Measurements from ENCODE around the gene MGRN1.
A peak's percentile ranks its signal among the peaks of the same experiment; 100 is the strongest.

The MGRN1 gene

GRCh38 chr16:4603624-4604170, 20.9 kb upstream of the MGRN1 start:
- DNase-seq (ENCODE audit: extremely low read depth in 1 of 2, low read depth in 1 of 2): no peak

- DNase-seq (ENCODE audit: extremely low read depth in 1 of 2, low read depth in 1 of 2): no peak
Observed at GRCh38 chr16:4604401-4604800, 20.2 kb upstream of the MGRN1 start.

GRCh38 chr16:4606354-4606753, 18.3 kb upstream of the MGRN1 start:
- no peak for DNase-seq (ENCODE audit: extremely low read depth in 1 of 2, low read depth in 1 of 2)

- DNase-seq (ENCODE audit: extremely low read depth in 1 of 2, low read depth in 1 of 2): no peak
Observed at GRCh38 chr16:4607841-4608703, 16.6 kb upstream of the MGRN1 start.

- DNase-seq (ENCODE audit: extremely low read depth in 1 of 2, low read depth in 1 of 2): no peak
Observed at GRCh38 chr16:4608704-4608980, 16.0 kb upstream of the MGRN1 start.

GRCh38 chr16:4609200-4610010, 15.2 kb upstream of the MGRN1 start:
- DNase-seq (ENCODE audit: extremely low read depth in 1 of 2, low read depth in 1 of 2): no peak

- no peak for DNase-seq (ENCODE audit: extremely low read depth in 1 of 2, low read depth in 1 of 2)
Observed at GRCh38 chr16:4610011-4611005, 14.3 kb upstream of the MGRN1 start.

GRCh38 chr16:4611337-4612021, 13.1 kb upstream of the MGRN1 start:
- no peak for DNase-seq (ENCODE audit: extremely low read depth in 1 of 2, low read depth in 1 of 2)

GRCh38 chr16:4612474-4612931, 12.1 kb upstream of the MGRN1 start:
- DNase-seq (ENCODE audit: extremely low read depth in 1 of 2, low read depth in 1 of 2): no peak

- DNase-seq (ENCODE audit: extremely low read depth in 1 of 2, low read depth in 1 of 2): no peak
Observed at GRCh38 chr16:4612977-4613635, 11.5 kb upstream of the MGRN1 start.

GRCh38 chr16:4613636-4614570, 10.7 kb upstream of the MGRN1 start:
- DNase-seq (ENCODE audit: extremely low read depth in 1 of 2, low read depth in 1 of 2): no peak

GRCh38 chr16:4614571-4615383, 9.8 kb upstream of the MGRN1 start, which contains the start of gene UBALD1:
TSS of gene UBALD1 (minus strand) at chr16:4614888. CDS start at chr16:4614797, 91 bp downstream.
- peak; percentile 47 to 62 for DNase-seq (ENCODE audit: extremely low read depth in 1 of 2, low read depth in 1 of 2)

- DNase-seq (ENCODE audit: extremely low read depth in 1 of 2, low read depth in 1 of 2): no peak
Observed at GRCh38 chr16:4615384-4616046, 9.1 kb upstream of the MGRN1 start.

GRCh38 chr16:4616047-4616811, 8.4 kb upstream of the MGRN1 start:
- DNase-seq (ENCODE audit: extremely low read depth in 1 of 2, low read depth in 1 of 2): peak; percentile 97 to 98

- no peak for DNase-seq (ENCODE audit: extremely low read depth in 1 of 2, low read depth in 1 of 2)
Observed at GRCh38 chr16:4617880-4618279, 6.7 kb upstream of the MGRN1 start.

All from activated CD8-positive, alpha-beta memory T cell treated with anti-CD3 and anti-CD28 coated beads for 1 hour (primary cell).